ENCODE results near the gene MTMR1. TPM values are rescaled to one million over a fixed set of nuclear protein-coding genes. Genes with fewer than 3 reads are reported as not detected.

The MTMR1 gene
- total and polyA plus RNA-seq, 3 experiments from 2014 or later = 30.9 to 39.7 (median 38.2) TPM

DNA sequence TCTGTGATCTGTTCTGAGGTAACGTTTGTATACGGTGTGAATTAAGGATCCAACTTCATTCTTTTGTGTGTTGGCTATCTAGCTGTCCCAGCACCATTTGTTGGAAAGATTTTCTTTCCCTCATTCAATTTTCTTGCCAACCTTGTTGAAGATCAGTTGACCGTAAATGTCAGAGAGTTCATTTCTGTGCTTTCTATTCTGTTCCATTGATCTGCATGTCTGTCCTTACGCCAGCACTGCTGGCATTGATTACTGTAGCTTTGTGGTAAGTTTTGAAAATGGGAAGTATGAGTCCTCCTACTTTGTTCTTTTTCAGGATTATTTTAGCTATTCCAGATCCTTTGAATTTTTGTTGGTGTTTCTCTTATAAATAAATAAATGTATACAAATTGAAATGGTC lies 60.8 kb downstream of the MTMR1 start:
- H3K4me3 Mint-ChIP-seq = no peak overlapping the region
- Histone ChIP-seq H3K27me3 (ENCODE audit: insufficient read depth, low read length, poor library complexity, severe bottlenecking) (no peaks in the 10 kb centered on the region), H3K9me3 (ENCODE audit: low read length) (no peaks in the 10 kb centered on the region), H3K36me3 (ENCODE audit: insufficient read depth, low read length) (no peaks in the 10 kb centered on the region), H3K4me3 (ENCODE audit: low read length) (no peak overlapping the region), H3K4me1 (ENCODE audit: insufficient read depth, low read length) (no peaks in the 10 kb centered on the region), H3K27ac (ENCODE audit: low read depth, low read length) (no peak overlapping the region)
- no peaks in the 10 kb centered on the region for H3K27me3 Mint-ChIP-seq
- H3K36me3 Mint-ChIP-seq = peaks cover 0 to 77% (median 9%) of the 10 kb centered on the region in 3 donors
- POLR2A ChIA-PET = no interaction called here
- no peak for DNase-seq
- CTCF ChIA-PET = interaction anchor here (1.2 kb wide), 1 partner anchor 18 kb away, joined by 3 read pairs; no protein-coding TSS in a partner anchor
- no peaks in the 10 kb centered on the region for H3K9me3 Mint-ChIP-seq
- peaks cover 7 to 17% (median 12%) of the 10 kb centered on the region in 3 donors for H3K4me1 Mint-ChIP-seq
- H3K27ac Mint-ChIP-seq = peak overlapping the region in 1 of 8 donors; percentile 14

DNA sequence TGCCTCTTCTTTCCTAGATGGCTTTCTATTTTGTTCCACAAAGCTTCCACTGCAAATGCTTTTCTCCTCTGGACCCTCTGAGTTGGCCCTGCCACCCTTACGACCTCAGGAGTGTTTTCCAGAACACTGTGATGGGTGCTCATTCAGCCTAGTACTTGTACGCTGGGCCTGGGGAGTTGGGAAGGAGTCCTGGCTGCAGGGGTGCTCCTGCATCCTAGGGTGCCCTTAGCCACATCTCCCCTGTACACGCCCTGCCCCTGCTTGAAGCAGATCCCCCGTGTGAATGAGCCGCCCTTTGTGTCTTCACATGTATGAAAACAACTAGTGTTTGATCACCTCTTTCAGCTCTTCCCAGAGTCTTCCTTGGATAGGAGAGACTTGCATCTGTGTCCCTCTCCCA lies 64.2 kb downstream of the MTMR1 start:
- peaks cover 0 to 67% (median 6%) of the 10 kb centered on the region in 3 donors for H3K36me3 Mint-ChIP-seq
- ChIA-PET POLR2A (no interaction called here), CTCF (interaction anchor here (1.3 kb wide), 1 partner anchor 74 kb away, joined by 3 read pairs; no protein-coding TSS in a partner anchor)
- Histone ChIP-seq H3K27ac (ENCODE audit: low read depth, low read length) (no peak overlapping the region), H3K27me3 (ENCODE audit: insufficient read depth, low read length, poor library complexity, severe bottlenecking) (no peaks in the 10 kb centered on the region), H3K4me3 (ENCODE audit: low read length) (no peak overlapping the region), H3K36me3 (ENCODE audit: insufficient read depth, low read length) (no peaks in the 10 kb centered on the region), H3K4me1 (ENCODE audit: insufficient read depth, low read length) (no peaks in the 10 kb centered on the region), H3K9me3 (ENCODE audit: low read length) (no peaks in the 10 kb centered on the region)
- no peaks in the 10 kb centered on the region for H3K27me3 Mint-ChIP-seq
- no peak for DNase-seq
- H3K9me3 Mint-ChIP-seq = no peaks in the 10 kb centered on the region
- peaks cover 7 to 17% (median 12%) of the 10 kb centered on the region in 3 donors for H3K4me1 Mint-ChIP-seq
- no peak overlapping the region for H3K4me3 Mint-ChIP-seq
- H3K27ac Mint-ChIP-seq = peak overlapping the region in 3 of 8 donors; percentile 12 to 74 (median 68)

DNA sequence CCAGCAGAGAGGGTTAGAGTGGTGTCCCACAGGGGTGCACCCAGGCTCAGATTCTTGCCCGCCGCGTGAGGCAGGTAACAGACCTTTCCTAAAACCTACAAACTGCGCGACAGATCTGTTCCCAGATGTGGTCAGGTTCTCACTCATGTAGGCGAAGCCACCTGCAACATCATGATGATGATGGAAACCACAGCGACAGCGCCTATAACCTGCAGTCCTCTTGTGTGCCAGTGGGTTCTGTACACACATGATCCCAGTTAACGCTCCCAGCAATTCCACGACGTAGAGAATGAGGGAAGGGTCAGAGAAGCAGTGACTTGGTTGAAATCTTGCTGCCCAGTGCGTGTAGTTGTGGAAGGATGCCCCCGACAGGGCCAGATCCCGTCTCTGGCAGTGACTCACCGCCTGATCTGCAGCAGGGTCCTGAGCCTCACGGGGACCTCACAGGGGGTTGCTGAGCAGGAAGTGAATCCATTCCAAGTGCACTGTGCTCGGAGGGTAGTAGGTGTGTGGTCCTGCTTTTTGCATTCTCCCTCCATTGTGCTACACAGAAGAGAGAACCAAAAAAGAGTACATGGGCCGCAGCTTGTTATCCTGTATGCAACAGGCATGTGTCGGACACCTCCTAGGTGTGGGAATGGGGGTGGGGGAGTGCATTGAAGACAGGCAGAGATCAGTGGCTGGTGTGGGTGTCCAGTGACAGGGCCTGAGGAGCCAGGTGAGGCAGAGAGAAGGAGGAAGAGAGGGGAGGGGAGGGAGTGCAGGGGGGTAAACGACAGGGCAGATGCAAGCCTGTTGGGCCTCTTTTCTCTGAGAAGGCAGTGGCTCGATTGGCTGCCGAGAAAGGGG lies 66.6 kb downstream of the MTMR1 start:
- DNase-seq = no peak
- H3K27me3 Mint-ChIP-seq = peaks cover 0 to 5% of the 10 kb centered on the region in 2 donors

DNA sequence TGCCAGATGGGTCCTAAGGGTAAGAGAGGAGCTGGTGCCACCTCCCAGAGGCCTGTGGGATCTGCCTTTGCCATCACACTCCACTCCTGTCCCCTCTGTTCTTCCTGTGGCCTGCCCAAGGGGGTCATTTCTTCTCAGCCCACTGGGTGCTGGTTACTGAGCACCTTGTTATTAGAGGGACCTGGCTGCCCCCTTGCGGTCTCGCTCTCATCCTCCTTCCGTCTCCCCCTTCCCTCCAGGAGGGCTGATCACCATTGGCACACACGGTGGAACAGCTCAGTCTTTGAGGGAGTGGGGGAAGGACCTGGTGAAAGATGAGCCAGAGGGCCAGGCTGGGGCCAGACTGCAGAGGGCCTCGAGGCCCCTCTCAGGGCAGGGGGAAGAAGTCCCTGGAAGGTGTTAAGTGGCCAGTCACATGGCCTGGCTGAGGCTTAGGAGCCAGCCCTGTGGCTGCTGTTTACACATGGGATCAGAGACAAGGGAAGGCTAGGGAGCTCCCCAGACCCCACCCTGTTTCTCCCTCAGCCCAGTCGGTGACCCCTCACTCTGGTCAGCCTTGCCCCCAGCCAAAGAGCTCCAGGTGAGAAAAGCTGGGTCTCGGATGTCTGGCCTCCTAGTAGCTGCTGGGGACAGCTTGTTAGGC lies 68.1 kb downstream of the MTMR1 start:
- ChIA-PET POLR2A (no interaction called here), CTCF (interaction anchor here (1.0 kb wide), 1 partner anchor 10 kb away, joined by 6 read pairs; no protein-coding TSS in a partner anchor)
- H3K27ac Mint-ChIP-seq = peak overlapping the region in 1 of 8 donors; percentile 55
- H3K9me3 Mint-ChIP-seq = no peaks in the 10 kb centered on the region
- Histone ChIP-seq H3K27ac (ENCODE audit: low read depth, low read length) (no peak overlapping the region), H3K4me1 (ENCODE audit: insufficient read depth, low read length) (no peaks in the 10 kb centered on the region), H3K4me3 (ENCODE audit: low read length) (no peak overlapping the region), H3K27me3 (ENCODE audit: insufficient read depth, low read length, poor library complexity, severe bottlenecking) (no peaks in the 10 kb centered on the region), H3K36me3 (ENCODE audit: insufficient read depth, low read length) (no peaks in the 10 kb centered on the region), H3K9me3 (ENCODE audit: low read length) (no peaks in the 10 kb centered on the region)
- H3K4me3 Mint-ChIP-seq = no peak overlapping the region
- DNase-seq = no peak
- H3K4me1 Mint-ChIP-seq = no peaks in the 10 kb centered on the region
- peaks cover 0 to 59% (median 3%) of the 10 kb centered on the region in 3 donors for H3K36me3 Mint-ChIP-seq
- H3K27me3 Mint-ChIP-seq = peaks cover 0 to 5% of the 10 kb centered on the region in 2 donors

More for the DNA sequence above, 66.6 kb downstream of the MTMR1 start:
- Histone ChIP-seq H3K36me3 (ENCODE audit: insufficient read depth, low read length) (no peaks in the 10 kb centered on the region), H3K9me3 (ENCODE audit: low read length) (no peaks in the 10 kb centered on the region), H3K4me3 (ENCODE audit: low read length) (no peak overlapping the region), H3K4me1 (ENCODE audit: insufficient read depth, low read length) (no peaks in the 10 kb centered on the region), H3K27ac (ENCODE audit: low read depth, low read length) (no peak overlapping the region), H3K27me3 (ENCODE audit: insufficient read depth, low read length, poor library complexity, severe bottlenecking) (no peaks in the 10 kb centered on the region)
- Mint-ChIP-seq H3K4me3 (no peak overlapping the region), H3K4me1 (peaks cover 4 to 8% (median 7%) of the 10 kb centered on the region in 3 donors), H3K36me3 (peaks cover 0 to 67% (median 6%) of the 10 kb centered on the region in 3 donors), H3K27ac (peak overlapping the region in 1 of 8 donors; percentile 71), H3K9me3 (no peaks in the 10 kb centered on the region)
- ChIA-PET POLR2A (no interaction called here), CTCF (no interaction called here)

DNA sequence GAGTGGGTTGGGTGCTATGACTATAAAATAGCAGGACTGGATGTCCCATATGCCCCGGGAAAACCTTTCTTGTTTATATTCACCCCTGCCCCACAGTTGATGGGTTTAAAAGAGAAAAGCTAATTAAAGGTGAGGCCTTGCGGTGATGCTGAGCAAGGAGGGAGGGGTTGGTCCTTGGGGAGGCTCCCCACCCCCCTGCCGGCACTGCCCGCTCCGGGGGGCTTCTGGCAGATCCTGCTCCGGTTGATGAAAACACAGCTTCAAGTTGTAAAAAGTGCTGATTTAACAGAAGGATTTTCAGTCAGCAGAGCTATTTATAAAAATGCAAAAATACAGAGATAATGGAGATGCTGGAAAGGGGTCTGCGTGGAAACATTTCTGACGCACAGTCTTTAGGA lies 68.6 kb downstream of the MTMR1 start:
- Mint-ChIP-seq H3K4me1 (no peaks in the 10 kb centered on the region), H3K4me3 (no peak overlapping the region), H3K36me3 (peaks cover 0 to 57% (median 3%) of the 10 kb centered on the region in 3 donors), H3K27me3 (peaks cover 0 to 5% of the 10 kb centered on the region in 2 donors), H3K27ac (no peak overlapping the region), H3K9me3 (no peaks in the 10 kb centered on the region)
- no peaks in the 10 kb centered on the region for H3K9me3 ChIP-seq (ENCODE audit: low read length)
- CTCF ChIA-PET = interaction anchor here (1.0 kb wide), 1 partner anchor 10 kb away, joined by 6 read pairs; no protein-coding TSS in a partner anchor
- no peak for DNase-seq
- H3K4me1 ChIP-seq (ENCODE audit: insufficient read depth, low read length) = no peaks in the 10 kb centered on the region
- no peak overlapping the region for H3K4me3 ChIP-seq (ENCODE audit: low read length)
- no peaks in the 10 kb centered on the region for H3K36me3 ChIP-seq (ENCODE audit: insufficient read depth, low read length)
- no peaks in the 10 kb centered on the region for H3K27me3 ChIP-seq (ENCODE audit: insufficient read depth, low read length, poor library complexity, severe bottlenecking)
- no peak overlapping the region for H3K27ac ChIP-seq (ENCODE audit: low read depth, low read length)
- POLR2A ChIA-PET = no interaction called here

DNA sequence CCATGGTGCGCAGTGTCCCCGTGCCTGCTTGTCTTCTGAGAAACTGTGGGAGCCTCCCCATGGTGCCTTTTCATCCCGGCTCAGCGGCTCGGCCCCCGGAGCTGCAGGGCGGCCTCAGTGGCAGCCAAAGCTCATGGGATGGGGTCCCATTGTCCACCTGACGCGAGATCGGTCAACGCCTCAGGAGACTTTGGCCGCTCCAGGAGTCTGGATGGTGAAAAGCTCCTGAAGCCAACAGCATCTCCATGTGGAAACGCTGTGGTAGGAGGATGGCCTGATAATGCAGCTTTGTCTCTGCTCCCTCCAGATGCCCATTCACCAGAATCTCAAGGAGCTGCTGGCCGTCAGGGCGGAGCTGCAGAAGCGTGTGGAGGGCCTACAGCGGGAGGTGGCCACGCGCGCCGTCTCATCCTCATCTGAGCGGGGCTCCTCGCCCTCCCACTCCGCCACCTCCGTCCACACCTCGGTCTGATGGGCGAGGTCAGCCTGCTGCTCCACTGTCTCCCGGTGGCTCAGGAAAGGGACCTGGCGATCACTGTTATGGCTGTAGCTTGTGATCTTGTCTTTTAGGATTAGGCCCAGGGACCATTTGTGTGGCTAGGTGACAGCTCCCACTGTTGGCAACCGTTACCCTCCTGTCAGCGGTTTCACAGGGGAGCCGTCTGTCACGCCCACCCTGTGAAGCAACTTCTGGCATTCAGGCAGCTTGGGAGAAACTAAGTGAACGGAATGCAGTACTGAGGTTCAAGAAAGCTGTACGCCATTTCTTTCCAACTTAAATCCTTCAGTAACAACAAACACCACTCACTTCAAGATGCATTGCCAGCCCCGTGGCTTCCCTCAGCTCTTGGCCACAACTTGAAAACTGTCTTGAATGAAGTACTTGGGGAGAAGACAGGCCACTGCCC lies 69.3 kb downstream of the MTMR1 start:
- H3K9me3 Mint-ChIP-seq = no peaks in the 10 kb centered on the region
- peaks cover 0 to 5% of the 10 kb centered on the region in 2 donors for H3K27me3 Mint-ChIP-seq
- H3K9me3 ChIP-seq (ENCODE audit: low read length) = no peaks in the 10 kb centered on the region
- H3K4me3 Mint-ChIP-seq = peak overlapping the region in 1 of 7 donors; percentile 59
- no peak overlapping the region for H3K27ac Mint-ChIP-seq
- no peaks in the 10 kb centered on the region for H3K4me1 ChIP-seq (ENCODE audit: insufficient read depth, low read length)
- peaks cover 0 to 50% (median 2%) of the 10 kb centered on the region in 3 donors for H3K36me3 Mint-ChIP-seq
- DNase-seq = no peak
- H3K27me3 ChIP-seq (ENCODE audit: insufficient read depth, low read length, poor library complexity, severe bottlenecking) = no peaks in the 10 kb centered on the region
- no peak overlapping the region for H3K4me3 ChIP-seq (ENCODE audit: low read length)
- ChIA-PET POLR2A (no interaction called here), CTCF (interaction anchor here (2.2 kb wide), 1 partner anchor 10 kb away, joined by 7 read pairs; no protein-coding TSS in a partner anchor)
- no peaks in the 10 kb centered on the region for H3K36me3 ChIP-seq (ENCODE audit: insufficient read depth, low read length)
- no peaks in the 10 kb centered on the region for H3K4me1 Mint-ChIP-seq
- H3K27ac ChIP-seq (ENCODE audit: low read depth, low read length) = no peak overlapping the region

DNA sequence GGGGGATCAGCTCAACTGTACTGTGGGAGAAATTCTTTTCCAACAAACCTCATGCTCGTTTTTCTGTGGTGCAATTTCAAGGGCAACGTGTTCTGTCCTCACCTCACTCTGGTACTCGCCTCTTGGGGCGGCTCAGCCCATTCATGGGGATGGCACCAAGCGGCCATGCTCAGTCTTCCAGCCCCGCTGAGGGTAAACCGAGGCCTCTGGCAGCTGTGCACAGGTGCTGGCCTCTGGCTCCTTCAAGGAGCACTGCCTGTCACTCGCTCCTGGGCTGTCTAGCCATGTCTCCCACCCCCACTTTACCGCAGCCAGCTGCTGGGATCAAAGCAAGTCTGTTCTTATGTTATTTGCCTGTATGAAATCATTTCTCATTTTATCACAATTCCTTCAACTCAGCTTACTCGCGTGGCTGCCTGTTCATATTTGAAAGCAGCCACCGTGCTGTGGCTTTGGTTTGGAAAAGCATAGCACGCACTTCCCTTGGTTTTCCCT lies 70.2 kb downstream of the MTMR1 start:
- H3K36me3 ChIP-seq (ENCODE audit: insufficient read depth, low read length) = no peaks in the 10 kb centered on the region
- no peak overlapping the region for H3K27ac ChIP-seq (ENCODE audit: low read depth, low read length)
- DNase-seq = no peak
- Mint-ChIP-seq H3K4me3 (no peak overlapping the region), H3K36me3 (peaks cover 0 to 42% (median 0%) of the 10 kb centered on the region in 3 donors), H3K27me3 (peaks cover 0 to 5% of the 10 kb centered on the region in 2 donors), H3K27ac (no peak overlapping the region), H3K4me1 (no peaks in the 10 kb centered on the region), H3K9me3 (no peaks in the 10 kb centered on the region)
- no peaks in the 10 kb centered on the region for H3K9me3 ChIP-seq (ENCODE audit: low read length)
- no peaks in the 10 kb centered on the region for H3K4me1 ChIP-seq (ENCODE audit: insufficient read depth, low read length)
- POLR2A ChIA-PET = no interaction called here
- no peak overlapping the region for H3K4me3 ChIP-seq (ENCODE audit: low read length)
- CTCF ChIA-PET = interaction anchor here (2.2 kb wide), 1 partner anchor 9 kb away, joined by 7 read pairs; no protein-coding TSS in a partner anchor
- no peaks in the 10 kb centered on the region for H3K27me3 ChIP-seq (ENCODE audit: insufficient read depth, low read length, poor library complexity, severe bottlenecking)

Data from CD8-positive, alpha-beta memory T cell (primary cell).